ENCODE data around the gene GIT2.
"Not testable (repeated sequence)": the region's sequence is repeated elsewhere in the genome, so short reads cannot be mapped to it uniquely, and the experiment has no call there.

The GIT2 gene

DNA sequence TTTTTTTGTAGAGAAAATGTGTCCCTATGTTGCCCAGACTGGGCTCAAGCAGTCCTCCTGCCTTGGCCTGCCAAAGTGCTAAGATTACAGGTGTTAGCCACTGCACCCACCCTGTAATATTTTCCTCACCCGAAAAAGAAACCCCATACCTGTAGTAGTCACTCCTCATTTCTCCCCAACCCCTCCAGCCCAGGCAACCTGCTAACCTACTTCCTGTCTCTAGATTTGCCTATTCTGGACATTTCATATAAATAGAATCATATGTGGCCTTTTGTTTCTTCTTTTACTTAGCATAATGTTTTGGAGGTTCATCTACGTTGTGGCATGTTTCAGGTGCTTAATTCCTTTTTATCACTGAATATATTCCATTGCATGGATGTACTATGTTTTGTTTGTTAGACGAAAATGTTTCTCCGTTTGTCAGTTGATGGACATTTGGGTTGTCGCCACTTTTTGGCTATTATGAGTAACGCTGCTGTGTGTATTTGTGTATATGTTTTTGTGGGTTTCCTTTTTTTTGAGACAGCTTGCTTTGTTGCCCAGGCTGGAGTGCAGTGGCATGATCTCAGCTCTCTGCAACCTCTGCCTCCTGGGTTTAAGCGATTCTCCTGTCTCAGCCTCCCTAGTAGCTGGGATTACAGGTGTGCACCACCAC is 9.3 kb upstream of the GIT2 start:
- DNase-seq = no peak

DNA sequence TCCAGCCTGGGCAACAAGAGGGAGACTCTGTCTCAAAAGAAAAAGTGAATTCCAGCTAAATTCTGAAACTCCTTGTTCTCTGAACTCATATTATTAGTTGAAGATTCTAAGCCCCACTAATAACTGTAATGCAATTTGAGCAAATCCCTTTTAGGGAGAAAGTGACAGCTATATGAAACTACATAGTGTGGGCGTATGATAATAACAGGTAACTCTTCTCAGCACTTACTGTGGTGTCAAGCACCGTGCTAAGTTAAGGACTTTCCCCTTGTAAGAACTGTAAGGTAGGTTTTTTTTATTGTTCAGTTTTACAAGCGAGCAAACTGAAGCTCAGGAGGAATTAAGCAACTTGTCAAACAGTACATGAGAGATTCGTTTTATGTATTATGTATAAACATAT is 8.4 kb upstream of the GIT2 start:
- DNase-seq = no peak

DNA sequence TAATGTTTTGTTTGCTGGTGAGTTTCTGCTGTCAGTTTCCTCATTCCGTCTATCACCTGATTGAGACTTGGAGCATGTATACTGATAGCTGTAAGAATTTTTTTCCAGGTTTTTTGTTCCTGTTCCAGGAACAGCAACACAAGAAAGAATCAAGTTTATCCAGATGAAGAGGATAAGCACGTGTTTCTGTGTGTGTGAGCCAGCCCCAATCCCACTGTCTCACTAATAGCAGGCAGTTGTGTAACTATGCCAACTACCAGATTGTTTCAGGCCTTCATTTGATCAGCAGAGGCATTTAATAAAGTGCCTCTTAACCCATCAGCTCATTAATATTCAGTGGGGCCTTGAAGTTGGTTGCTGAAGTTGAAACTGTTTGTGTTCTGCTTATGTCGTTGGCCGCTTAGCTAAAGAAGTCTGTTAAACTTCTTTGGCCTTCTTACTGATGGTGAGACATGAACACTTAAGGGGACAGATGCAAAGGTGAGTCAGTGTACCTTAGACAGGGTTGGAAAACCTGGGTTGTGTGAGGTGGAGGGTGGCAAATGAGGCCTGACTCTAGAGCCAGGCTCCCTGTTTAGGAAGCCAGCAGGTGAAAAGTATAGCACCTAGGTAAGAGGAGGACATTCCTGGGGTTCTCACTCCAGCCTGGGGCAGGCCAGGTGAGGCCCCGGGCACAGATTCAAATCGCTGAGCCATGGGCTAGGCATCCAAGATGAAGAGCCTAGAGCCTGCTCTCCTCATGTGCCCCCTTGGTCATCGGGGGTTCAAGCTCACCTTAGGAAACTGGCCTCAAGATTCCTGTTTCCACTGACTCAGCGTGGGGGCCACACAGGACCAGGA is 6.7 kb upstream of the GIT2 start:
- no peak for DNase-seq

DNA sequence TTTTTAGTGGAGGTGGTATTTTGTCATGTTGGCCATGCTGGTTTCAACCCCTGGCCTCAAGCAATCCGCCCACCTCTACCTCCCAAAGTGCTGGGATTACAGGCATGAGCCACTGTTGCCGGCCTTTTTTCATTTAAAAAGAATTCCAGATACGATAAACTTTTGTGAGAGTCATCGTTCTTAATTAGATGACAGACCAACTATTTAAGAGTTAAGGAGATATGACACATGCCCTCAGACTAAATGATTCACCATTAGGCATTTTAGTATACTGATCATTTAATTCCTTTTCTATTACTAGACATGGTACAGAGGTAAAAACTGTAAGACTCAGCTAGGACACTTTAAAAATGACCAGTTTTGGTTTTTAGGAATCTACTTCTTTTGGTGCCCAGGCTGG is 5.4 kb upstream of the GIT2 start:
- no peak for DNase-seq

DNA sequence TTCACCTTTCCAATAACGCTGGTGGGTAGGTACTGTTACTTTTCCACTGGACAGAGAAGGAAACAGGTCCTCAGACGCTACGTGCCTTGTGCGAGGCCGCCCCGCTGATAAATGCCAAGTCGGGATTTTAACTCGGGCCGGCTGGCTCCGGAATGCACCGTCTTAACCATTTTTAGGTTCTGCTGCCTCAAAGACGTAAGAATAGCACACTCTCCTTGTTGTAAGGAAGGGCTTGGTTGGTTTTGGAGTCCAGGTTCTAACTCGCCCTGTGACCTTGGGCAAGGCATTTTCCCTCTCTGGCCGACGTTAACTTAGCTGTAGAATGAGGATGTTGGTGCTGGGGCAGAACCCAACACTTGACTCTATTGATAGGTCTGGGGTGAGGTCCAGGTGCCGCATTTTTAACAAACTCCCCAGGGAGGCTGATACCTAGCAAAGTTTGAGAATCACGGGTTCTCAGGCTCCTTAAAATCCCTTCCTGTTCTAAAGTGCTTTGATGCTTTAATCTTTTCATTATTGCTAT is 3.9 kb upstream of the GIT2 start:
- no peak for DNase-seq

DNA sequence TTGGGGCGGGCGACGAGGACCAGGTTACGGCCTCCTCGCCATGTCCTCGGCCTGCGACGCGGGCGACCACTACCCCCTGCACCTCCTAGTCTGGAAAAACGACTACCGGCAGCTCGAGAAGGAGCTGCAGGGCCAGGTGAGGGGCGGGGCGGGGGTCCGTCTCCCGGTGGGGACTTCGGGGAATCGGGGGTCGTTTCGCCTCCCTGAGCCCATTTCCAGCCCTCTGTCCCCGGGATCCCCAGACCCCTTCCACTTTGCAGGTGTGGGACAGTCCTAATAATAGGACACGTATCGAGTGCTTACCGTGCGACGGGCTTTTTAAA is 3.4 kb upstream of the GIT2 start:
- no peak for DNase-seq

DNA sequence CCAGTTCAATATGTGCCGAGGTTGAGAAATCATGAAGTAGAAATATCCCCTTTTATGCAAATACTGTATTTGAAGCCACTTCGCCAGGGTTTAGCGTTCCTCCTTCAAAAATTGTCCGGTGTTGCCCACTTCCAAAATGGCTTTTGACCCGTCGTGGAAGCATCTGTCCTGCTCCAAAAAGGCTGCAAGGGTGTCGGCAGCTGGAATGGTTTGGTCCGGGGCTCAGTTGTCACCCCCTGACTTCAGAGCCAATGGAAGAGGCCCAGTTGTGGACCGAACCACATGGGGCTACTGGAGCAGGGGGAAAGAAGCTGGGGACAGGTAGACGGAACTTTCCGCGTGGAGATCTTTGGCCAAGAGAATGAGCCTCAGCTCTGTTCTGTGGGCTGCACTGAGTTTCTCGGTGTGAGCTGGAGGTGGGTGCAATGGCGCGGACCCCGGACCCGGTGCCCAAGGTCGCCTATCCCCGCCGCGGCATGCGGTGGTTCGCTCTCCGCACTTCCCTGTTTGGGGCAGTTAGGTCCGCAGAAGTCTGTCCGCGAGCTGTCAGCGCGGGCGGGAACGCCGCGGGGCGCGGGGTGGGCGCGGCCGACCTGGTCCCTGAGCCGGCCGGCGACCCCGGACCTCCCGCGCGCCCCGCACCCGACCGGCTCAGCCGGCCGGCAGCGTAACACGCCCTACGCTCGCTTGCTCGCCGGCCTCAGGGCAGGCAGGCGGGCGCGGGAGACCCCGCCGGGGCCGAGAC is 2.9 kb upstream of the GIT2 start, which contains the start of gene ANKRD13A:
Gene ANKRD13A (plus strand): TSS at position 527 of the 745 bp plus-strand sequence. CDS start 259 bp downstream, outside the sequence.
- peak; percentile 56 for DNase-seq

DNA sequence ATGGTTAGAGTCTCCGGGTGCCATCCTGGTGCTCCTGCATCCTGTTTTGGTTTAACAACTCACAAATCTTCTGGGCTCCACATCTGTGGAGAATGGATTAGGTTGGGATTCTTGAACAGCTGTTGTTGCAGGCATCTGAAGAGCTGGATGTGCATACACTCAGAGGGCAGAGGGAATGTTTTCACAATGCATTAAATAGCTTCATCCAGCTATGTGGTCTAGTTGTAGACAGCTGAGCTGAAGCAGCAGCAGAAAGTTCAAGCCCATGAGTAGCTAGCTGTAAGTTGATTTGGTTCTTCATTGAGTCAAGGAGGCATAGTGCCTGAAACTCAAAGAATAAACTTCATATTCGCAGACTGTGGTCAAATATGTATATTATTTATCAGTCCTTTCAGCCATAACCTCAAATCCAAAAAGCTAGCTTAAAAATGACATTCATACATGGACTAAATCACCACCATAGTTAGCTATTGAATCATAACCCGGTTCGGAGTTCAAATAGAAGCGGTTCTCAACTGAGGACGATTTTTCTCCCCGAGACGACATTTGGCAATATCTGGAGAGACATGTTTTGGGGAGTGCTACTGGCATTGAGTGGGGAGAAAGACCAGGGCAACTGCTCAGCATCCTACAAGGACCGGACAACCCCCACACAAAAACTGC is 2.2 kb upstream of the GIT2 start:
- DNase-seq = no peak

DNA sequence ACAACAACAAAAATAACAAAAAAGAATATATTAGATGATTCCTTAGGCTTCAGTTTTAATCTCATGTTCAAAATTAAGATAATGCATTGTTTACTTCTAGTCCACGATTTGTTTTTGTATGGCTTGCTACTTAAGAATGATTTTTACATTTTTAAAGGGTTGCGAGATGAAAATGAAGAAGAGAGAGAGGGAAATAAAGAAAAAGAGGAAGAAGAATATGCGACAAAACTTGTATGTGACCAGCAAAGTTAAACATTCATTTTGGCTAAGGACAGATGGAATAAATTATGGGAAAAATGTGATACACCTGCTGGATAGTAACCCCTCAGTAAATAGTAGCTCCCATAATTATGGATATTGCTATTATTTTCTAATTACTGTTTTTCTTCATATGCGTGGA is 1.2 kb upstream of the GIT2 start:
- no peak for DNase-seq

DNA sequence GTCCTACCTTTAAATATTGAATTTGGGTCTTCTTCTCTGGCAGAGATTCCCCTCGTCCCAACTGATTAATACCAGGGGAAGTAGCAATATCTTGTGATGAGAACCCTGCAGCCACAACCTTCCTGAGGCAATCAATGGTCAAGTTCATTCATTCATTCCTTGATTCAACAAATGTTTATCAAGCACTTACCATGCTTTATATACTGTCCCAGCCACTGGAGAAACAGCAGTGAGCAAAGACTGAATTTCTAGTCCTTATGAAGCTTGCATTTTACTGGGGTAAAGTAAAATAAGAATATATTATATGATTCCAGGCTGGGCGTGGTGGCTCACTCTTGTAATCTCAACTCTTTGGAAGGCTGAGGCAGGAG is 300 bp upstream of the GIT2 start:
- DNase-seq = no peak

DNA sequence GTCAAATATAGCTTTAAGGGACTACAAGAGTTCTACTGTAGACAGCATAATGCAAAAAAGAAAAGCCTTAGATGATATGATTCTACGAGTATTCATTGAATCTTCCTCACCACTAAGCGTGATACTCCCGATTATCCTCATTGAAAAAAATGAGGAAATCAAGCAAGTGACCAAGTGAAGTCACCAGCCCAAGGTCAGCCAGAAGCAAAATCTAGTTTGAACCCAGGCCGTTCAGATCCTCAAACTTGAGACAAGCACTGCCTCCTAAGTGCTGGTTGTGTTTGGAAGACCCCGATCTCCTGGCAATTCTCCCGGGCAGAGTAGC is 845 bp downstream of the GIT2 start:
- no peak for DNase-seq

DNA sequence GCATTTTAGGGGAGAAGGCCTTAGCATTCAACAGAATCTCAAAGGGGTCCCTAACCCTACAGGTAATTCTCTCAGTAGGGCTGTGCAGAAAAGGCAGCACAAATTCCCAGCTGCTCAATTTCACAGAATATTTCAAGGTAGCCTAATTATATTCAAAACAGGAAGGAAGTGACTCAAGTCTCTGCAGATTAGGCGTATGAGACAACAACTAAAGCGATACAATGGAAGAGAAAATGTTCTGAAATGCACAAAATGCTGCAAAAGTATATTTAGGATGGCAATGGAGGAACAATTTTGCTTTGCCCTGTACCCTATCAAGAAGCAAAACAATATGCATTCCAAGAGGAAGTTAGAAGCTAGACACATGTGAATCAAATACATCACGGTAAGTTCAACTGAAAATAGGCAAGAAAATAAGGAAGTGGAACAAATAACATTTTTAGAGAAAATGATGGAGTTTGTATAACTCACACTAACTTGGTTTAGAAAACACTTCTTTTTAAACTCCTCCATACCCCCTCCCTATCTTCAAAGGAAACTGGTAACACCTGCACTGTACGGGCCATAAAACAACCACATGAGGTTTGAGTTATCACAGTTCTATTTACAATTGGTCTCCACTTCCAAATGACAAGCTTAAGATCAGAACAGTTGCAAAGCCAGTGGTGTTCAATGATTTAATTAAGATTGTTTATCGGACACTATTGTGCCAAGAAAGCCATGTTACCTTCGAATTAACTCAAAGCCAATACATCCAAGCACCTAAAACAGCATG is 1.6 kb downstream of the GIT2 start:
- no peak for DNase-seq

DNA sequence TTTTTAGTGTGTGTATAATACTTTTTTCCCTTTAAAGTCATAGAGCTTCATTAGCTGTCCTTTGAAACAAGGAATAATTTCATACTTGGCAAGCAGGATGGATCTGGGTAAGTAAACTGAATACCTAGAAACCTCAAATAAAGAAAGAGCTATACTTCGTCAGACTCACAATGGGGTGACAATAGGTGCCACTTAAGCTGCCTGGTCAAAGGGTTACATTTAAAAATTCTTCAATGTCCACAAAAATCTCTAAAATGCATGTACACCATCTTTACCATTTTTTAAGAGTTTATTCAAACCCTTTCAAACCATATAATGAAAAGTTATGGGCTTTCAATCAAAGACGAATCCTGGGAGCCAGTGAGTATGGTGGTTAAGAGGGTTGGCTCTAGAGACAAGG is 3.1 kb downstream of the GIT2 start:
- no peak for DNase-seq

DNA sequence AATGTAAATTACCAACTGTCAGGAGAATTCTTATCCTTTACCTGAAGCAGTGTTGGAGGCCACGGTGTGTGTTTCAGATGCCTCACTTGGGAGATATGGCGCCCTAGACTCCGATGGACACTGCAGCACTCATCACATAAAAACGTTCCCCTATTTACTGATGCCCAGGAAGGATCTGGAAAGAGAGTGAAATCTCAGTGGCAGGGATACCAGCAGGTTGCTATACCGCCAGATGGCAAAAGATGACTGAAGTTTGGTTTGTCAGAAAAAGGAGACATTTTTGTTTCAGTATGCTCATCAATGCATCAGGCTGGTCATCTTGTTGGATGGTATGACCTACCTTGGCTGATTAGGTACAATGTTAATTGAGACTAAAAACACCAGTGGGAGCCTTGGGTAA is 4.6 kb downstream of the GIT2 start:
- no peak for DNase-seq

DNA sequence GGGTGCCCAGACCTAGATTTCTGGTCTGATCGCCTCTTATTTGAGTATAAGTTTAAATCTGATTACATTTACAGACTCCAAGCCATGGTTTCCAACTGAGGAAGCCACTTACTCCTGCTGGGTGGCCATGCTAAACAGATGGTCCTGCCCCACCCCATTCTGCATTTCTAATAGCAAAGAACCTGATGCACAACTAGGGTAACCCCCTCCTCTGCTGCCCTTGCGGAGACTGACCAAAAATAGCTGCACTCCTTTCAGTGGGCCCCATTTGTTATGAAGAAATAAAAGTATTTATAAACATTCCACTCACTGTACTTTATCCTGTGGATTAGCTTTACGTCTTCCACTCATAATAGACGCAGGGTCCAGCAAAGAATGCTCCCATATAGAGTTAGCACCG is 6.8 kb downstream of the GIT2 start:
- no peak for DNase-seq

DNA sequence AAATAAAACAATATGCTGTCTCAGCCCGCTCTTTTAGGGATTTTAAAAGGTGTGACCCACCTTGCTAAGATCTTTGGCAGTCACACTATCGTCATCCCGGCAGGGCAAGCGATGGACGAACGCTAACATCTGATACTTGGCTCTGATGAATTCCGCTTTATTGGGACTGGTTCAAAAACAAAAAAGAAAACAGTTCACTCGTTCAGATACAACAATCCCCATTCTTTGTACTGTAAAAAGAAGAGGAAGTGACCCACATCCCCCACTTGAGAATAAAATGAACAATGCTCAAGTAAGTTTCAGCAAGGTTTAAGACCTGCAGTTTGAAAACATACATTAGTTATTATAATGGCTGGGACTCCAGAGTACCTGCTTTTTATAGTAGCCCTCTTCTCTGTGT is 7.3 kb downstream of the GIT2 start:
- no peak for DNase-seq

DNA sequence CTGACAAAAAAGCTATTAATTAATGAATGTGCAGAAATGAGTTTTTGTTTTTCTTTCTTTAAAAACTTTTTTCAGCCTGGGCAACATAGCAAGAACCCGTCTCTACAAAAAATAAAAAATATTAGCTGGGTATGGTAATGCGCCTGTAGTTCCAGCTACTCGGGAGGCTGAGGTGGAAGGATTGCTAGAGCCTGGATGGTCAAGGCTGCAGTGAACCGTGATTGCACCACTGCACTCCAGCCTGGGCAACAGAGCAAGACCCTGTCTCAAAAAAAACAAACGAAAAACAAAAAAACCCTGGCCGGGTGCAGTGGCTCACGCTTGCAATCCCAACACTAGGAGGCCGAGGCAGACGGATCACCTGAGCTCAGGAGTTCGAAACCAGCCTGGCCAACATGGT is 7.9 kb downstream of the GIT2 start:
- DNase-seq = no peak

DNA sequence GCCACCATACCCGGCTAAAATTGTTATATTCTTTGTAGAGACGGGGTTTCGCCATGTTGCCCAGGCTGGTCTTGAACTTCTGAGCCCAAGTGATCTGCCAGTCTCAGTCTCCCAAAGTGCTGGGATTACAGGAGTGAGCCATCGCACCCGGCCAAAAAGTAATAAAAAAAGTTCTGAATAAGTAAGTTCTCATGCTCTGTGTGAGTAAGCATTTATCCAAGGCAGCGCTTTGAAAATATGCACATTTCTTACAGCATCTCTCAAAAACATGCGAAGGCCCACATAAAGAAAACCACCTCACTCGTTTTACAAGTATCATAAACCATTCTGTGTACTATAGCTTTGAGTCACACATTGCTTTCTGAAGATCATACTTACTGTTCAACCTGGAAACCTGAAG is 8.6 kb downstream of the GIT2 start:
- DNase-seq = no peak

DNA sequence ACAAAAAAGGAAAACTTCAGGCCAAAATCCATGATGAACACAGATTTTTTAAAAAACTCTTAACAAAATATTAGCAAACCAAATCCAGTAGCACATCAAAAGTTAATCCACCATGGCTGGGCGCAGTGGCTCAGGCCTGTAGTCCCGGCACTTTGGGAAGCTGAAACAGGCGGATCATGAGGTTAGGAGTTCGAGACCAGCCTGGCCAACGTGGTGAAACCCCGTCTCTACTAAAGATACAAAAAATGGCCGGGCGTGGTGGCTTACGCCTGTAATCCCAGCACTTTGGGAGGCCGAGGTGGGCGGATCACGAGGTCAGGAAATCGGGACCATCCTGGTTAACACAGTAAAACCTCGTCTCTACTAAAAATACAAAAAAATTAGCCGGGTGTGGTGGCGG is 9.9 kb downstream of the GIT2 start:
- not testable (repeated sequence) for DNase-seq

DNA sequence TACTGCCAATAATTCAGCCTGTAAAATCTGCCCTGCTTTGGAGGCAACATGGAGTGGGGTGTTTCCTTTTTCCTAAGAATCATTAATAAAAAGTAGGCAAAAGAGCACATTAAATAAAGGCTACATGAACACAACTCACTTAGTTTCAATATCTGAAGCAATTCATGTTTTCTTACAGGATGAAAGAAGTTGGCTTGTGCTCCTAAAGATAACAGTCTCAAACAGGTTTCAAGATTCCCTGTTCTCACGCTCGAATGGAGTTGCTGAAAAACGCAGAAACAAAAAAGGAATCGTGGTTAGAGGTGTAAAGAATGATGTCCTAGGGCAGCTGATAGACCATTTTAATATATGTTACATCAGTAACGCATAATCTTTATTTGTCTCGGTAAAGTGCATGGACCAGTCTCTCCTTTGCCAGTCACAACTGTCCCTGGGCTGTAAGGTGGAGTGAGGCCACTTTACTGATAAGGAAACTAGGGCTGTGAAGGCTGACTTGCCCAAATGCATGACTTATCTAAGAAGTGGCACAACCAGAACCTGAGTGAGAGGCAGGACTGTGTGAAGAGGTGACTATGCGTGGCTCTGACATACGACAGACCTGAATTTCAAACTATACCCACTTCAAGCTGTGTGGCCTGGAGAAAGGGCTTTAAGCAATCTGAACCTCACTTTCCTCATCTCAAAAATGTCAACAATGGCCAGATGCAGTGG is 12.6 kb downstream of the GIT2 start:
- DNase-seq = no peak

DNA sequence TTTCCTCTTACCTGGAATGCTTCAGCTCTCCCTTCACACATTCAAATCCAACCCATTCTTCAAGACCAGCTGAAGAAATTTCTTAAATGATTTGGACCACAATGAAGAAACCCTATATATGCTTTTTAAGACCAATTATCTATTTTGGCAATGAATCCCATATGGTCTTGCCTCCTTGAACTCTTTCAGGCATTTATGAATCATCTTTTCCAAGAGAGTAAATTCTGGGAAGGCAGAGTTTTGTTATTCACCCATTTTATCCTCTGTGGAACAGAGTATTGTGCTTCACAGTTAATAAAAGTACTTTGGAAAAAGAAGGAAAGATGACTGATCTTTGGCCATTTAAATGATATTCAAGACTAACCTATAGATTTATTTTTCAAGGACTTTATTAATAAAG is 14.0 kb downstream of the GIT2 start:
- no peak for DNase-seq

DNA sequence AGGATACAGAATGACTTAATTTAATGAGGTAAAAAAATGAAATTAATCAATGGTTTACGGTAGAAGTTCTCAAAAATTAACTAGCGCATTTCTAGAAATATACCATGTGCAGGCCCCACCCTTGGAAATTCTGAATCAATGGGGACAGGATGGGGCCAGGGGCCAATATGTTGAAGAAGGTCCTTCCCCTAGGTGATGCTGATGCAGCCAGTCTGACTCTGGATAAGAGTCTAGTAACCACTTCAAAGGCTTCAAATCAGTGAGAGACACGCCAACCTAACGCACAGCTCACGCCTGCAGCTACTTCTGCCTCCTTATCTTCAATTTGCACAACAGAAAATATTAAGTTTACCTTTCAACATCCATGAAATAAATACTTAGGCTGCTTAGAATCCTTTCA is 14.9 kb downstream of the GIT2 start:
- no peak for DNase-seq
